Measurements from ENCODE around the gene MDH2.

GRCh38 chr7:76074306-76074971, 26.5 kb downstream of the MDH2 start:
- TF ChIP-seq CTCF (conservative IDR thresholded peaks at IDR 0.05; ENCODE audit: low read depth, low read length) (no peak), POLR2A (IDR thresholded peaks at IDR 0.05; ENCODE audit: low read depth, low read length) (no peak), ELK1 (IDR thresholded peaks at IDR 0.05; ENCODE audit: borderline replicate concordance, low read depth, low read length) (no peak), RAD21 (IDR thresholded peaks at IDR 0.05; ENCODE audit: low read length) (no peak), NFE2L2 (IDR thresholded peaks at IDR 0.05; ENCODE audit: low read depth, low read length) (no peak), MAFK (IDR thresholded peaks at IDR 0.05; ENCODE audit: low read depth, low read length) (no peak), CEBPB (IDR thresholded peaks at IDR 0.05; ENCODE audit: low read depth, low read length) (no peak), RCOR1 (IDR thresholded peaks at IDR 0.05; ENCODE audit: insufficient replicate concordance, low read length) (no peak), MAZ (IDR thresholded peaks at IDR 0.05; ENCODE audit: borderline replicate concordance, low read depth, low read length) (no peak), BHLHE40 (IDR thresholded peaks at IDR 0.05; ENCODE audit: low read depth, low read length) (no peak), USF2 (IDR thresholded peaks at IDR 0.05; ENCODE audit: low read depth, low read length) (no peak), RFX5 (IDR thresholded peaks at IDR 0.05; ENCODE audit: low read depth, low read length) (no peak), CHD1 (IDR thresholded peaks at IDR 0.05; ENCODE audit: low read depth, low read length) (no peak), FOS (IDR thresholded peaks at IDR 0.05; ENCODE audit: low read depth, low read length) (no peak)
